Ishikawa (cell line): ENCODE data around the gene CD300LD.

Experiments used
- TAF1 ChIP-seq: IDR thresholded peaks from 2 replicates; pipeline ENCODE4 v1.6.1; 2012; ENCODE audit warnings: low read depth, mild to moderate bottlenecking
- TF ChIP-seq, protein P1 (sequence below): IDR thresholded peaks from 2 replicates; pipeline ENCODE4 v1.6.1; 2012

DNA sequence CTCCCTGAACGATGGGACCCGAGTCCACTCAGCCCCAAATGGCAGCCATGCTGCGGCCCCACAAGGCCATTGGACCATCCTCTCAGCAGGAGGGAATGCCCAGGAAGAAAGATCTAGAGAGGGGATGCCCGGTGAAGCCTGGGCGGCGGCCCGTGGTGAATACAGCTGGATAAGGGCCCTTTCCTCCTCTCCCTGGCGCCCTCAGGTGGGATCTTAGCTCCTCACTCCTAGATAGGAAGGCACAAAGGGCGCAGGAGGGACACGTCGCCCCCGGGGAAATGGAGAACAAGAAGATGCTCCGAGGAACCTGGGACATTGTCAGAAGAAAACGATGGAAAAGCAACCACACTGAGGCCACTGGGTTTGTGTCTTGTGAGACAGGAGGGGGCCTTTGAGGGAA lies 48.7 kb downstream of the CD300LD start:
- TF ChIP-seq, protein P1, sequence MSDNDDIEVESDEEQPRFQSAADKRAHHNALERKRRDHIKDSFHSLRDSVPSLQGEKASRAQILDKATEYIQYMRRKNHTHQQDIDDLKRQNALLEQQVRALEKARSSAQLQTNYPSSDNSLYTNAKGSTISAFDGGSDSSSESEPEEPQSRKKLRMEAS = no peak
- TF ChIP-seq TAF1 = no peak
